GM12864 (cell line): ENCODE data around the gene WWOX.

Experiments used
- DNase-seq: peaks from one replicate; pipeline ENCODE4 v3.0.0-alpha.2; 2011; ENCODE audit warnings: low read depth
- H3K4me3 ChIP-seq: 2 replicates; pipeline ENCODE4 v1.5.1; 2011; ENCODE audit warnings: mild to moderate bottlenecking, low read depth, low read length, control low read depth
- CTCF ChIP-seq: IDR thresholded peaks from 2 replicates; pipeline ENCODE4 v1.5.1; 2011; ENCODE audit warnings: low read depth, mild to moderate bottlenecking, moderate library complexity, low read length, control low read depth, inconsistent platforms; ENCODE audit errors: missing control alignments

Gene WWOX

GRCh38 chr16:78184238-78185183, 85.1 kb downstream of the WWOX start:
- no peak overlapping the region for H3K4me3 ChIP-seq
- no peak for TF ChIP-seq CTCF
- no peak for DNase-seq

- TF ChIP-seq CTCF: no peak
- H3K4me3 ChIP-seq: no peak overlapping the region
- no peak for DNase-seq
Observed at GRCh38 chr16:78189121-78189520, 89.7 kb downstream of the WWOX start.

GRCh38 chr16:78192734-78193488, 93.5 kb downstream of the WWOX start:
- DNase-seq: no peak
- H3K4me3 ChIP-seq: no peak overlapping the region
- no peak for TF ChIP-seq CTCF

- no peak for DNase-seq
- no peak for TF ChIP-seq CTCF
- no peak overlapping the region for H3K4me3 ChIP-seq
Observed at GRCh38 chr16:78194948-78195347, 95.5 kb downstream of the WWOX start.

- no peak for TF ChIP-seq CTCF
Observed at GRCh38 chr16:78195797-78196196, 96.3 kb downstream of the WWOX start.

GRCh38 chr16:78196502-78196901, 97.0 kb downstream of the WWOX start:
- DNase-seq: no peak
- no peak overlapping the region for H3K4me3 ChIP-seq
- TF ChIP-seq CTCF: no peak

More at GRCh38 chr16:78195797-78196196, 96.3 kb downstream of the WWOX start:
- no peak for DNase-seq
- no peak overlapping the region for H3K4me3 ChIP-seq

- no peak for TF ChIP-seq CTCF
- H3K4me3 ChIP-seq: no peak overlapping the region
- DNase-seq: no peak
Observed at GRCh38 chr16:78198288-78198687, 98.8 kb downstream of the WWOX start.
